Measurements from ENCODE around the gene MYO6. TPM values are rescaled to one million over a fixed set of nuclear protein-coding genes. Genes with fewer than 3 reads are reported as not detected.

Gene MYO6
- polyA plus RNA-seq, 1 of the 3 experiments (the other 2 are of a cell fraction), result 6.2 TPM

GRCh38 chr6:75874224-75874623, 125.2 kb downstream of the MYO6 start:
- H3K36me3 ChIP-seq (replicated peaks in 1 of 2; ENCODE audit: control insufficient read depth in 1 of 2, insufficient read depth in 2 of 2, low read length in 1 of 2), result peaks cover 5 to 7% of the 10 kb centered on the region in 2 experiments
- no peaks in the 10 kb centered on the region for H3K27me3 ChIP-seq (ENCODE audit: insufficient read depth)
- CTCF ChIA-PET, result interaction anchor here (1.4 to 1.6 kb wide), 2 partner anchors 19 to 20 kb away, joined by 3 to 10 read pairs; no protein-coding TSS in a partner anchor
- no peaks in the 10 kb centered on the region for H4K20me1 ChIP-seq (ENCODE audit: insufficient read depth)
- H3K9me2 ChIP-seq, result no peaks in the 10 kb centered on the region
- no peaks in the 10 kb centered on the region for H3F3A ChIP-seq (replicated peaks; ENCODE audit: insufficient read depth)
- DNase-seq, result no peak
- H2AFZ ChIP-seq (ENCODE audit: low read depth), result no peak overlapping the region
- WGBS (ENCODE audit: low lambda C conversion rate), result 89% methylated on average over 2 of the region's 2 CpGs
- H3K79me2 ChIP-seq (ENCODE audit: insufficient read depth), result no peaks in the 10 kb centered on the region
- POLR2A ChIA-PET, result no interaction called here
- no peak overlapping the region for H3K27ac ChIP-seq (ENCODE audit: low read depth in 2 of 2, low read length in 1 of 2)
- no peak overlapping the region for H3K9ac ChIP-seq
- no peaks in the 10 kb centered on the region for H3K4me1 ChIP-seq (ENCODE audit: control insufficient read depth in 1 of 2, insufficient read depth in 2 of 2, low read depth in 1 of 2, low read length in 1 of 2)
- TF ChIP-seq FOXJ3 (CRISPR knock-in tag; IDR thresholded peaks at IDR 0.05), result no peak
- no peak for TF ChIP-seq USF2 (IDR thresholded peaks at IDR 0.05; ENCODE audit: borderline replicate concordance, low read depth, low read length)
- no peak for TF ChIP-seq NRF1 (IDR thresholded peaks at IDR 0.05; ENCODE audit: low read depth, low read length)
- TF ChIP-seq TAF1 (IDR thresholded peaks at IDR 0.05; ENCODE audit: borderline replicate concordance, low read depth, low read length), result no peak
- no peak for TF ChIP-seq YY1 (IDR thresholded peaks at IDR 0.05; ENCODE audit: low read depth)
- no peak for TF ChIP-seq CHD2 (IDR thresholded peaks at IDR 0.05; ENCODE audit: low read length, partially characterized antibody)
- TF ChIP-seq, protein P1, sequence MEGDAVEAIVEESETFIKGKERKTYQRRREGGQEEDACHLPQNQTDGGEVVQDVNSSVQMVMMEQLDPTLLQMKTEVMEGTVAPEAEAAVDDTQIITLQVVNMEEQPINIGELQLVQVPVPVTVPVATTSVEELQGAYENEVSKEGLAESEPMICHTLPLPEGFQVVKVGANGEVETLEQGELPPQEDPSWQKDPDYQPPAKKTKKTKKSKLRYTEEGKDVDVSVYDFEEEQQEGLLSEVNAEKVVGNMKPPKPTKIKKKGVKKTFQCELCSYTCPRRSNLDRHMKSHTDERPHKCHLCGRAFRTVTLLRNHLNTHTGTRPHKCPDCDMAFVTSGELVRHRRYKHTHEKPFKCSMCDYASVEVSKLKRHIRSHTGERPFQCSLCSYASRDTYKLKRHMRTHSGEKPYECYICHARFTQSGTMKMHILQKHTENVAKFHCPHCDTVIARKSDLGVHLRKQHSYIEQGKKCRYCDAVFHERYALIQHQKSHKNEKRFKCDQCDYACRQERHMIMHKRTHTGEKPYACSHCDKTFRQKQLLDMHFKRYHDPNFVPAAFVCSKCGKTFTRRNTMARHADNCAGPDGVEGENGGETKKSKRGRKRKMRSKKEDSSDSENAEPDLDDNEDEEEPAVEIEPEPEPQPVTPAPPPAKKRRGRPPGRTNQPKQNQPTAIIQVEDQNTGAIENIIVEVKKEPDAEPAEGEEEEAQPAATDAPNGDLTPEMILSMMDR (IDR thresholded peaks at IDR 0.05), result no peak
- no peak for TF ChIP-seq GATA2 (CRISPR knock-in tag; IDR thresholded peaks at IDR 0.05)
- no peak for TF ChIP-seq NFIC (IDR thresholded peaks at IDR 0.05; ENCODE audit: borderline replicate concordance)
- TF ChIP-seq USF1 (IDR thresholded peaks at IDR 0.05; ENCODE audit: borderline replicate concordance, low read depth), result no peak
- no peak for TF ChIP-seq EZH2phosphoT487 (IDR thresholded peaks at IDR 0.05; ENCODE audit: borderline replicate concordance, low read depth)
- TF ChIP-seq TEAD4 (IDR thresholded peaks at IDR 0.05; ENCODE audit: borderline replicate concordance, insufficient read depth), result no peak
- TF ChIP-seq TCF12 (IDR thresholded peaks at IDR 0.05), result no peak
- no peak for TF ChIP-seq POLR2AphosphoS5 (IDR thresholded peaks at IDR 0.05; ENCODE audit: low read depth, low read length)
- TF ChIP-seq RFX5 (IDR thresholded peaks at IDR 0.05; ENCODE audit: low read length), result no peak
- no peak for TF ChIP-seq MXI1 (IDR thresholded peaks at IDR 0.05; ENCODE audit: low read depth, low read length)
- no peak for TF ChIP-seq JUND (IDR thresholded peaks at IDR 0.05)
- no peak overlapping the region for H3K4me2 ChIP-seq
- H3K9me3 ChIP-seq, result no peaks in the 10 kb centered on the region
- no peak overlapping the region for H3K4me3 ChIP-seq (ENCODE audit: low read depth in 2 of 2, low read length in 1 of 2)
